ENCODE measurements around the gene ZBTB48.
"Not testable (repeated sequence)": the region's sequence is repeated elsewhere in the genome, so short reads cannot be mapped to it uniquely, and the experiment has no call there.

The ZBTB48 gene

DNA sequence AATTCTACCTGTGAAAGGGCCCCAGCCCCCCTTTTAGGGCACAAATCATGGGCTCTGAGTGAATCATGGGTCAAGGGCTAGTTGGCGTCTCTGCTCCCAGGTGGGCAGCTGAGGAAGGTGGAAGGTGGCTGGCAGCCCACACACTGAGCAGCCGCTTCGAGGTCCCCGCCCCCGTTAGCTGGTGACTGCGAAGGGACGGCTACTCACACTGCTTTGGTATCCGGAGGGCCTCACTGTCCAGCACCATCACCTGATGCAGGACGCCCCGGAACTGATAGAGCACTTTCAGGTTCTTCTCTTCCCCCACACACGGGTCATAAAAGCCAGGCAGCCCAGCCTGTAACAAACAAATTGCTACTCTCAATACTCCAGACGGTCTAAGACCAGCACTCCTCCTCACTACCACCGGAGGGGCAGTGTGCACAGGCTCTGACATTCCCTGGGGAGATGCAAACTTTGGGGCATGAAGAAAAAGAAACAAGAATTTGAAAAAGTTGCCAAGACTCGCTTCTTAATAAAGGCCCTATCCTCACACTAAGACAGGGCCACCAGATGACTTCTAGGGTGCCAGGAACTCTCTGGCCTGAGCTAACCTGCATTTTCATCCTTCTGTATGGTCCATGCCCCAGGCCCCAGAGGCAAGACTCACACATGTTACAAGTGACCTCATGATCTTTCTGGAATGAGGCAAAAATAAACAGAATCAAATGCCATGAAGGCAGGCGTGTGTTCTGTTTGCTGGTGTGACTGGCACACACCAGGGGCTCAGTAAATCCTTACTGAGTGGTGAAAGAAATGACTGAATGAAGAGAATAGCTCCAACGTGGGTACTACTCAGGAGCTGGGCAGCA lies 56.3 kb downstream of the ZBTB48 start:
- no peak for DNase-seq

DNA sequence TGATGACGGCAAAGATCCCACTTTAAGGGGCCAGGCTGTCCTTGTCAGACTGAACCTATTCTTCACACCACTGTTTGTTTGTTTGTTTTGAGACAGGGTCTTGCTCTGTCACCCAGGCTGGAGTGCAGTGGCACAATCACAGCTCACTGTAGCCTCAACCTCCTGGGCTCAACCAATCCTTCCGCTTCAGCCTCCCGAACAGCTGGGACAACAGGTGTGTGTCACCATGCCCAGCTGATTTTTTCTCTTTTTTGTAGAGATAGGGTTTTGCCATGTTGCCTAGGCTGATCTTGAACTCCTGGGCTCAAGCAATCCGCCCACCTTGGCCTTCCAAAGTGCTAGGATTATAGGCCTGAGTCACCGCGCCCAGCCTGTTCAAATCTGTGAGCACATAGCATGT lies 57.0 kb downstream of the ZBTB48 start:
- DNase-seq: not testable (repeated sequence)

DNA sequence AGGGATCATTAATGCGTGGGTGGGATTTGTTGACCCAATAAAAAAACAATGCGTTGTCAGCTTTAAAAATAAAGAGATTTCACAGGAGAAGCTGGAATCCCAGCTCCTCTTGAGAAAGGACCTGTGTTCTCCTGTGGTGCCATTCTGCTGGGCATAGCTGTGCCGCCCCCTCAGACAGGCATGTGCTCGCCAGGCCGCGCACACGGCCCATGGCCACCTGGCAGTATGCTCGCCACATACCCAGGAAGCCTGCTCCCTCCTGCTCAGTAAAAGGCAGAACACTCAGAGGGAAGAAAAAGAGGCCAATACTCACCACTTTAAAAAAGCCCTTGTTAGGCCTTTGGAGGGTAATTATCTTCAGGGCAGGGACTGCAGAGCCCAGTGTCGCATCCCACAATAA lies 58.0 kb downstream of the ZBTB48 start:
- DNase-seq: no peak

DNA sequence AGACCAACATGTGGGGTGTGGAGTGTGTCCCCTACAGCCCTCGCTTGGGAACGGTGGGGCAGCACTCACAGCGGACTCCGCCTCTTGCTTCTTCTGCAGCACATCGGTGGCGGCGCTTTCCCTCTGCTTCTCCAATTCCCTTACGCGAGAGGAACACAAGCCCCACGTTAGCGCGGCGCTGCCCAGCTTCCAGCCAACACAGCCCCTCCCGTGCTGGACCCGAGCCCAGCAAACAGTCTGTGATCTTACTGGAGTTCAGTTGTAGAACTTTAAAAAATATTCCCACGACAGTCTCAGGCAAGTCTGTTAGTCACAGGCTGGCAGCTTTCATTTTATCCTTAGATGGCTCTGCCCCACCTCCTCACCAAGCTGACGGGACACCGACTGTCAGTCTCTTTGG lies 58.4 kb downstream of the ZBTB48 start:
- no peak for DNase-seq
